Erythroblast (primary cell): ENCODE measurements around the gene TMEM89.

Experiments used
- GATA1 ChIP-seq: IDR thresholded peaks from 2 replicates; pipeline ENCODE4 v1.6.1; 2011; ENCODE audit warnings: low read depth, mild to moderate bottlenecking, control low read depth, low read length, moderate library complexity
- POLR2A ChIP-seq: IDR thresholded peaks from 2 replicates; pipeline ENCODE4 v1.6.1; 2011; ENCODE audit warnings: mild to moderate bottlenecking, low read length

GRCh38 chr3:48601622-48601994, 20.0 kb downstream of the TMEM89 start:
- TF ChIP-seq POLR2A (no peak), GATA1 (no peak)
